Bronchial epithelial cell (primary cell): Measurements from ENCODE around the gene ZFYVE16. TPM values are rescaled to one million over a fixed set of nuclear protein-coding genes. Genes with fewer than 3 reads are reported as not detected.
A peak's percentile ranks its signal among the peaks of the same experiment; 100 is the strongest.
"Not testable (repeated sequence)": the region's sequence is repeated elsewhere in the genome, so short reads cannot be mapped to it uniquely, and the experiment has no call there.

Experiments
- DNase-seq: peaks from one replicate; pipeline ENCODE4 v3.0.0-alpha.2; 2010; ENCODE audit warnings: low read depth
- FAIRE-seq: peaks from 2 replicates; lab custom pipeline; 2011; peaks lifted over from hg19 to GRCh38; lab: Jason Lieb, UNC
- H3K27me3 ChIP-seq: 2 replicates; pipeline ENCODE4 v1.5.1; 2011; ENCODE audit warnings: low read length; ENCODE audit not compliant: control insufficient read depth, insufficient read depth
- H3K36me3 ChIP-seq: 2 replicates; pipeline ENCODE4 v1.5.1; 2011; ENCODE audit warnings: low read length; ENCODE audit not compliant: control insufficient read depth, insufficient read depth
- H3K4me3 ChIP-seq: 2 replicates; pipeline ENCODE4 v1.5.1; 2011; ENCODE audit warnings: mild to moderate bottlenecking, low read depth, low read length, control low read depth
- CTCF ChIP-seq: IDR thresholded peaks from 2 replicates; pipeline ENCODE4 v1.5.1; 2011; ENCODE audit warnings: mild to moderate bottlenecking, moderate library complexity, low read length, control low read depth, inconsistent platforms; ENCODE audit not compliant: insufficient read depth, severe bottlenecking
- total RNA-seq: library from RNA; depleted of rRNA; stranded (reverse); fragments of >200 nt; gene quantifications from 2 replicates; pipeline ENCODE4 v1.2.1, GENCODE V29; 2014

Gene ZFYVE16
- total RNA-seq, 1 donor from 2014 or later: 16.8 TPM

DNA sequence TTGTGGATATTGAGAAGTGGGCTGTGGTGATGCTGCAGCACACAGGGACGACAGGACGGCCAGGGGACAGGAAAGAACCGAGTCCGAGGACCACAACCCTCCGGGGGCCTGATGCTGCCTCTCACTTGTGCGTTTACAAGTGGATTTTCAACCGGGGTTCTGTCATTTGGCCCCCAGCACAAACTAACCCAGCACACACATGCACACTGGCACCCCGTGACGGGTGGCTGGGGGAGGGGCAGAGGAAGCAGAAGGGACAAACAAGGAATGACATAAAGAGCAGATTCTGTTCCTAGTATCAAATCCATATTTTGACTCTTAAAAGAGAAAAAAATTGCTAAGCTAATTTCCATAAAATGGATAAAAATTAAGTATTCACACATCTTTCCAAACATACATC is 18.3 kb upstream of the ZFYVE16 start:
- TF ChIP-seq CTCF: no peak
- no peak overlapping the region for H3K4me3 ChIP-seq
- H3K36me3 ChIP-seq: no peaks in the 10 kb centered on the region
- no peaks in the 10 kb centered on the region for H3K27me3 ChIP-seq
- FAIRE-seq (no peak), DNase-seq (no peak)

- not testable (repeated sequence) for H3K27me3 ChIP-seq, H3K4me3 ChIP-seq, DNase-seq, H3K36me3 ChIP-seq, FAIRE-seq
Measured at GRCh38 chr5:80390413-80390812, 17.5 kb upstream of the ZFYVE16 start.

GRCh38 chr5:80391267-80391666 is 16.6 kb upstream of the ZFYVE16 start:
- not testable (repeated sequence) for DNase-seq

GRCh38 chr5:80399526-80400239 is 8.2 kb upstream of the ZFYVE16 start:
- H3K36me3 ChIP-seq: no peaks in the 10 kb centered on the region
- peak; percentile 87 for DNase-seq
- no peak for FAIRE-seq
- no peaks in the 10 kb centered on the region for H3K27me3 ChIP-seq
- no peak for TF ChIP-seq CTCF
- H3K4me3 ChIP-seq: no peak overlapping the region

More at GRCh38 chr5:80391267-80391666, 16.6 kb upstream of the ZFYVE16 start:
- H3K4me3 ChIP-seq, H3K27me3 ChIP-seq, FAIRE-seq, H3K36me3 ChIP-seq: not testable (repeated sequence)

DNA sequence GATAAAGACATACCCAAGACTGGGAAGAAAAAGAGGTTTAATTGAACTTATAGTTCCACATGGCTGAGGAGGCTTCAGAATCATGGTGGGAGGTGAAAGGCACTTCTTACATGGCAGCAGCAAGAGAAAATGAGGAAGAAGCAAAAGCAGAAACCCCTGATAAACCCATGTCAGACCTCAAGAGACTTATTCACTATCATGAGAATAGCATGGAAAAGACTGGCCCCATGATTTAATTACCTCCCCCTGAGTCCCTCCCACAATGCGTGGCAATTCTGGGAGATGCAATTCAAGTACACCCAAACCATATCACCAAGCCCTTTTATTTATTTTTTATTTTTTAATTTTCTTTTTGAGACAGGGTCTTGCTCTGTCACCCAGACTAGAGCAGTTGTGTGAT is 7.5 kb upstream of the ZFYVE16 start:
- DNase-seq, H3K27me3 ChIP-seq, FAIRE-seq, H3K36me3 ChIP-seq, H3K4me3 ChIP-seq: not testable (repeated sequence)

DNA sequence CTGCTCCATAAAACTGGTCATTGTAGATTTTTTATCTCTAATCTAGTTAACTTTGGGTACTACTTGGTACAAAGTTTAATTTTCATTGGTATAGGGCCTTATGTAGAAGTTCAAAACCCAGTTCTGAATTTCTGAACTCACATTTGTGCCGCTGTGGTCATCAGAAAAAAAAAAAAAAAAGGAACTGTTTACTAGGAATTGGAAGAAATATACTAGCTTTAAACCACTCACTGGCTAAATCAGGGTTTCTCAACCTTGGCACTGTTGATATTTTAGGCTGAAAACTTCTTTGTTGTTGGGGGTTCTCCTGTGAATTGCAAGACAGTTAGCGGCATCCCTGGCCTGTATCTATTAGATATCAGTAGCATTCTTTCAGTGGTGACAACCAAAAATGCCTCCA is 4.1 kb upstream of the ZFYVE16 start:
- DNase-seq (no peak), FAIRE-seq (no peak)
- no peaks in the 10 kb centered on the region for H3K36me3 ChIP-seq
- H3K4me3 ChIP-seq: no peak overlapping the region
- no peaks in the 10 kb centered on the region for H3K27me3 ChIP-seq
- TF ChIP-seq CTCF: no peak

DNA sequence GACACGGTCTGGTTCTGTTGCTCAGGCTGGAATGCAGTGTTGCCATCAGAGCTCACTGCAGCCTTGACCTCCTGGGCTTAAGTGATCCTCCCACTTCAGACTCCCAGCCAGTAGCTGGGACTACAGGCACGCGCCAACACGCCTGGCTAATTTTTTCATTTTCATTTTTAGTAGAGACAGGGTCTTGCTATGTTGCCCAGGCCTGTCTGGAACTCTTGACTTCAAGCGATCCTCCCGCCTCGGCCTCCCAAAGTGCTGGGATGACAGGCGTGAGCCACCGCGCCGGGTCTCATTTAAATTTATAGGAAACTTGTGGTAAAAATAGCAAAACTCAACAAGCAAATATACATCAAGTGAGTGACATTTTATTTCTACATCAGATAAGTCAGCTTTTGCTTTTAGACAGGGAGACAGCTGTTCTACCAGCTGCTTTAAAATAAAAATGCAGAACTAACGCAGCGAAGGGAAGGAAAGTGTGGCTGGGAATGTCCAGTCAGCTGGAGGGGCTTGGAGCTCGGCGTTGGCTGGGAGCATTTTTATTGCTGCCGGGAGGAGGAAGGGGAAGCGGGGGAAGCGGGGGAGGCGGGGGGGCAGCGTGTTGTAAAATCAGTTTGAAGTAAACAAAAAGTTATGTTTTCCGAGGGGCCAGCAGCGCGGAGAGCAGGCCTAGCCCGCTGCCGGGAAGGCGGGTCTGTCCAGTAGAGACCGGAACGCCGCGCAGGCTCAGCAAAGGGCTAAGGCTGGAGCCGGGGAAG is 707 bp upstream of the ZFYVE16 start:
- DNase-seq (peak; percentile 27), FAIRE-seq (no peak)
- TF ChIP-seq CTCF: no peak
- Histone ChIP-seq H3K4me3 (peak overlapping the region; percentile 94), H3K27me3 (no peaks in the 10 kb centered on the region), H3K36me3 (peaks cover 3% of the 10 kb centered on the region)
